CD4-positive, alpha-beta T cell (primary cell): ENCODE results near the gene ANKRD36. TPM values are rescaled to one million over a fixed set of nuclear protein-coding genes. Genes with fewer than 3 reads are reported as not detected.
"Not testable (repeated sequence)": the region's sequence is repeated elsewhere in the genome, so short reads cannot be mapped to it uniquely, and the experiment has no call there.

ENCODE experiments used
- ATAC-seq: fragments of 200-7000 bp; cut with Tn5 transposase; one replicate; pipeline ENCODE4 v1.10.0; 2022; ENCODE audit warnings: mild to moderate bottlenecking; ENCODE audit not compliant: poor library complexity
- CTCF ChIA-PET: fragments of 350-600 bp; sonication (Branson Sonifier 250); formaldehyde crosslinking; loops from one replicate; lab custom pipeline; 2021; ENCODE audit warnings: antibody characterized with exemption, inconsistent platforms; lab: Charles Lee
- POLR2A ChIA-PET: fragments of 350-600 bp; sonication (Branson Sonifier 250); formaldehyde crosslinking; loops from one replicate; lab custom pipeline; 2021; ENCODE audit warnings: antibody characterized with exemption, inconsistent platforms; lab: Charles Lee
- DNase-seq, 14 experiments: peaks; one replicate each; pipeline ENCODE4 v3.0.0-alpha.2; 2013 to 2020; ENCODE audit warnings: mixed read lengths in 2 of 14
- H3K27ac ChIP-seq, 2 donors: one replicate each; pipeline versions ENCODE4 v1.5.1 to v1.7.0; 2013; ENCODE audit warnings: low read length in 2 of 2, low read depth in 1 of 2, mild to moderate bottlenecking in 1 of 2
- H3K27me3 ChIP-seq, 2 experiments: 1 replicate in 1 of 2; 2 replicates in 1 of 2; pipeline versions ENCODE4 v1.6.1 to v1.7.0; 2013; ENCODE audit warnings: low read length in 2 of 2, control low read depth in 1 of 2, mild to moderate bottlenecking in 1 of 2, moderate library complexity in 1 of 2; ENCODE audit not compliant: insufficient read depth in 2 of 2, control insufficient read depth in 1 of 2
- H3K36me3 ChIP-seq: one replicate; pipeline ENCODE4 v1.6.1; 2013; ENCODE audit warnings: low read length, control low read depth; ENCODE audit not compliant: insufficient read depth
- H3K4me1 ChIP-seq: one replicate; pipeline ENCODE4 v1.6.1; 2013; ENCODE audit warnings: low read length, control low read depth; ENCODE audit not compliant: insufficient read depth
- H3K4me3 ChIP-seq: one replicate; pipeline ENCODE4 v1.5.1; 2013; ENCODE audit warnings: mild to moderate bottlenecking, low read length, moderate library complexity
- H3K9me3 ChIP-seq, 2 experiments: 1 replicate in 1 of 2; 2 replicates in 1 of 2; pipeline versions ENCODE4 v1.6.1 to v1.7.0; 2013; ENCODE audit warnings: low read length in 2 of 2, mild to moderate bottlenecking in 2 of 2, control low read depth in 1 of 2, moderate library complexity in 1 of 2; ENCODE audit not compliant: control insufficient read depth in 1 of 2, insufficient read depth in 1 of 2
- H3K27ac Mint-ChIP-seq: one replicate; pipeline ENCODE4 v1.8.0; 2020; ENCODE audit warnings: mixed read lengths
- H3K27me3 Mint-ChIP-seq: one replicate; pipeline ENCODE4 v1.8.0; 2021; ENCODE audit warnings: mixed read lengths
- H3K36me3 Mint-ChIP-seq: one replicate; pipeline ENCODE4 v1.8.0; 2021; ENCODE audit warnings: low read depth, mixed read lengths
- H3K4me1 Mint-ChIP-seq: one replicate; pipeline ENCODE4 v1.8.0; 2021; ENCODE audit warnings: low read depth, mixed read lengths
- H3K4me3 Mint-ChIP-seq: one replicate; pipeline ENCODE4 v1.8.0; 2020; ENCODE audit warnings: mild to moderate bottlenecking, mixed read lengths
- H3K9me3 Mint-ChIP-seq: one replicate; pipeline ENCODE4 v1.8.0; 2020; ENCODE audit warnings: mixed read lengths
- CTCF ChIP-seq: fragments of 200-600 bp; IDR thresholded peaks from one replicate; pipeline ENCODE4 v1.8.0; 2022; ENCODE audit warnings: antibody characterized with exemption, mild to moderate bottlenecking
- intact Hi-C, 2 experiments: fragments of 100-400 bp; cut with DNase I in 1 of 2; cut with micrococcal nuclease in 1 of 2; formaldehyde crosslinking; loops; one replicate each; pipeline versions ENCODE4 v1.15.1 to v1.9.0; 2023 to 2025; cut with DNase I, micrococcal nuclease
- polyA plus RNA-seq, 2 donors: library from polyadenylated mRNA; unstranded; fragments of 120-200 nt; gene quantifications; one replicate each; pipeline ENCODE4 v1.2.1, GENCODE V29; 2013
- total RNA-seq, 174 experiments: library from RNA in 2 of 174; stranded (reverse) in 2 of 174; gene quantifications; one replicate each; pipeline ENCODE4 v1.2.3 and lab custom pipeline; 2021 to 2026

ANKRD36 gene
- total RNA-seq: 10 to 100 TPM; 60.5 to 67.0 TPM
- 14.8 TPM for polyA plus RNA-seq (2013, experiment 1 of 2)
- 20.7 TPM for polyA plus RNA-seq (2013, experiment 2 of 2)
- 26.6 to 211 (median 108) reads per million in 172 experiments for total RNA-seq (lab: John Stamatoyannopoulos, UW)

GRCh38 chr2:97113050-97113881, at the start of gene ANKRD36:
Gene ANKRD36 (plus strand): TSS chr2:97113153. CDS start chr2:97113740, 587 bp downstream.
- peak within 1 kb of the TSS; percentile 63 for H3K4me3 ChIP-seq
- peak within 1 kb of the TSS; percentile 65 to 69 for H3K27ac ChIP-seq
- H3K27me3 ChIP-seq, H3K9me3 Mint-ChIP-seq, H3K4me1 Mint-ChIP-seq, H3K4me1 ChIP-seq, H3K9me3 ChIP-seq, H3K36me3 Mint-ChIP-seq, H3K36me3 ChIP-seq: not testable (repeated sequence)
- DNase-seq (peak; percentile 67 to 92 (median 82)), ATAC-seq (peak; percentile 88)
- Mint-ChIP-seq H3K27ac (peak within 1 kb of the TSS; percentile 99), H3K27me3 (peaks cover 11% of the 10 kb centered on the region), H3K4me3 (peak within 1 kb of the TSS; percentile 99)
- CTCF ChIA-PET: interaction anchor here (0.8 to 2.9 kb wide), 8 partner anchors 17 to 297 kb away, joined by 3 to 28 read pairs (median 6); partner anchors contain the start of genes ANKRD39 and CNNM3
- POLR2A ChIA-PET: interaction anchor here (0.8 to 2.4 kb wide), 10 partner anchors 105 to 1121 kb away, joined by 3 to 44 read pairs (median 4); partner anchors contain the start of genes ANKRD39 and CNNM3
- intact Hi-C loops: loop anchor here (2.0 to 5.0 kb wide), 3 partner anchors 100 to 256 kb away; partner anchors contain the start of gene ANKRD39 (in 1 of the 2)

DNA sequence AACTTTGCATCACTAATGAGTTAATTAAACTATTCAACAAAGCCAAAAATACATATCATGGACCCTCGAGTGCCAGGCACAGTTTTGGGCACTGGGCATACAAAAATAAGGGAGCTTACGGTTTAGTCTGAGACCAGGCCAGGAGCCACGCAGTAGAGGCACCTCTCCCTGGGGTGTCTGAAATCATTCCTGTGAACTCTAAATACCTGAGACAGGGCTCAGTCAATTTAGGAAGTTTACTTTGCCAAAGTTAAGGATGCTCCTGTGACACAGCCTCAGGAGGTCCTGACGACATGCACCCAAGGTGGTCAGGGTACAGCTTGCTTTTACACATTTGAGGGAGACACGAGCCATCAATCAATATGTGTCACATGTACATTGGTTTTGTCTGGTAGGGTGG, 46.9 kb upstream of the ANKRD36 start:
- H3K4me3 ChIP-seq, H3K27ac ChIP-seq, intact Hi-C loops, H3K27me3 ChIP-seq, H3K4me1 Mint-ChIP-seq, POLR2A ChIA-PET, H3K27ac Mint-ChIP-seq, ATAC-seq, H3K4me3 Mint-ChIP-seq, H3K36me3 Mint-ChIP-seq, H3K9me3 Mint-ChIP-seq, DNase-seq, CTCF ChIA-PET, H3K4me1 ChIP-seq, H3K9me3 ChIP-seq, H3K36me3 ChIP-seq: not testable (repeated sequence)
- H3K27me3 Mint-ChIP-seq: peaks cover 25% of the 10 kb centered on the region

DNA sequence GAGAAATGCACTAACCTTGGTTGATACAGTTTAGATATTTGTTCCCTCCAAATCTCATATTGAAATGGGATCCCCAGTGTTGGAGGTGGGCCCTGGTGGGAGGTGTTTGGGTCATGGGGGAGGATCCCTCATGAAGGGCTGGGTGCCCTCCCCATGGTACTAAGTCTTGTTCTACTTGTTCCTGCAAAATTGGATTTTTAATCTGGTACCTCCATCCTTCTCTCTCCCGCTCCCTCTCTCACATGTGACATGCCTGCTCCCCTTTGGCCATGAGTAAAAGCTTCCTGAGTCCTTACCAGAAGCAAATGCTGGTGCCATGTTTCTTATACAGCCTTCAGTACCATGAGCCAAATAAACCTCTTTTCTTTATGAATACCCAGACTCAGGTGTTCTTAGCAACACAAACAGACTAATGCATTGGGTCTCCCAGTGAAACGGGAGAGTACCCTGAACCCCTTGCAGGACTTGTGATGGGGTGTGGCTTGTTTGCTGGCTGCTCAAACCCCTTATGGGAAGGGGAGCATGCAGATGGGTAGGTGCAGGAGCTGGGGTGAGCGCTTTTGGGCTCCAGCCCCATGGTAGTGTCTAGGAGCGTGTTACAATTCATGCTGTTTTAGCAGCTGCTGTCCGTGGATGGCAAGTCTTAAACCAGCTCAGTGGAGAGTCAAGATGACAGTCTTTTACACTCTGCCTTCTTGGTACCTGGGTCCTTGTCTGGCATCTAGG, 45.5 kb upstream of the ANKRD36 start:
- CTCF ChIA-PET: no interaction called here
- H3K9me3 ChIP-seq: no peaks in the 10 kb centered on the region
- DNase-seq (no peak), ATAC-seq (no peak)
- Mint-ChIP-seq H3K36me3 (no peaks in the 10 kb centered on the region), H3K9me3 (no peaks in the 10 kb centered on the region), H3K27me3 (peaks cover 25% of the 10 kb centered on the region), H3K4me3 (no peak overlapping the region), H3K27ac (no peak overlapping the region), H3K4me1 (no peaks in the 10 kb centered on the region)
- intact Hi-C loops: no loop called here
- POLR2A ChIA-PET: no interaction called here
- peaks cover 0 to 3% of the 10 kb centered on the region in 2 experiments for H3K27me3 ChIP-seq
- H3K36me3 ChIP-seq: no peaks in the 10 kb centered on the region
- no peaks in the 10 kb centered on the region for H3K4me1 ChIP-seq
- H3K27ac ChIP-seq: no peak overlapping the region
- no peak for TF ChIP-seq CTCF
- H3K4me3 ChIP-seq: no peak overlapping the region

DNA sequence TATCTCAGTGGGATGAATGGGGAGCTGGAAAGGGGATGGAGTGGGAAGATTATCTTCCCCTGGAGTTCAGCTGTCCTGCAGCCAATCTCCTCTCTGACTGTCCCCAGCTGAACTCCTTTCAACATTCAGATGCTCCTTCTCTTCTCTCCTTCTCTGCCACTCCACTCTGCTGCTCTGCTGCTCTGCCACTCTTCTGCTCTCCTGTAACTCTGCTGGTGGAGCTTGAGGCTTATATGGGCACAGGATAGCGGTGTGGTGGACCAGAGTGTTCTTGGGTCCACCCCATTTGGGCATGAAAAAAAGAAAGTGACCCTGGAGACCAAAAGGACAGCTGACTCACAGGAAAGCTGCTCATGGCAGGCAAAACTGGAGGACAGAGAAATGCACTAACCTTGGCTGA, 44.9 kb upstream of the ANKRD36 start:
- no peaks in the 10 kb centered on the region for H3K36me3 ChIP-seq
- ATAC-seq (no peak), DNase-seq (no peak)
- no peaks in the 10 kb centered on the region for H3K4me1 ChIP-seq
- Mint-ChIP-seq H3K9me3 (no peaks in the 10 kb centered on the region), H3K27me3 (peaks cover 21% of the 10 kb centered on the region), H3K27ac (no peak overlapping the region), H3K36me3 (no peaks in the 10 kb centered on the region), H3K4me1 (no peaks in the 10 kb centered on the region), H3K4me3 (no peak overlapping the region)
- CTCF ChIA-PET: no interaction called here
- TF ChIP-seq CTCF: no peak
- intact Hi-C loops: no loop called here
- H3K9me3 ChIP-seq: no peaks in the 10 kb centered on the region
- H3K27ac ChIP-seq: no peak overlapping the region
- H3K4me3 ChIP-seq: no peak overlapping the region
- peaks cover 0 to 3% of the 10 kb centered on the region in 2 experiments for H3K27me3 ChIP-seq
- POLR2A ChIA-PET: no interaction called here

- H3K4me3 ChIP-seq, H3K36me3 ChIP-seq, POLR2A ChIA-PET, H3K27ac Mint-ChIP-seq, H3K4me1 ChIP-seq, H3K27ac ChIP-seq, CTCF ChIA-PET, H3K36me3 Mint-ChIP-seq, H3K27me3 ChIP-seq, H3K4me1 Mint-ChIP-seq, DNase-seq, H3K9me3 Mint-ChIP-seq, H3K4me3 Mint-ChIP-seq, intact Hi-C loops, ATAC-seq, H3K9me3 ChIP-seq: not testable (repeated sequence)
- peaks cover 21% of the 10 kb centered on the region for H3K27me3 Mint-ChIP-seq
Measured at GRCh38 chr2:97068722-97069121, 44.2 kb upstream of the ANKRD36 start.
